ENCODE measurements around the gene CCR6.
"Not testable (repeated sequence)": the region's sequence is repeated elsewhere in the genome, so short reads cannot be mapped to it uniquely, and the experiment has no call there.

- not testable (repeated sequence) for TF ChIP-seq HMGXB4 (CRISPR knock-in tag; IDR thresholded peaks at IDR 0.05; ENCODE audit: borderline replicate concordance); CBX8 (IDR thresholded peaks at IDR 0.05); PBX3 (IDR thresholded peaks at IDR 0.05)
- TF ChIP-seq, protein P1, sequence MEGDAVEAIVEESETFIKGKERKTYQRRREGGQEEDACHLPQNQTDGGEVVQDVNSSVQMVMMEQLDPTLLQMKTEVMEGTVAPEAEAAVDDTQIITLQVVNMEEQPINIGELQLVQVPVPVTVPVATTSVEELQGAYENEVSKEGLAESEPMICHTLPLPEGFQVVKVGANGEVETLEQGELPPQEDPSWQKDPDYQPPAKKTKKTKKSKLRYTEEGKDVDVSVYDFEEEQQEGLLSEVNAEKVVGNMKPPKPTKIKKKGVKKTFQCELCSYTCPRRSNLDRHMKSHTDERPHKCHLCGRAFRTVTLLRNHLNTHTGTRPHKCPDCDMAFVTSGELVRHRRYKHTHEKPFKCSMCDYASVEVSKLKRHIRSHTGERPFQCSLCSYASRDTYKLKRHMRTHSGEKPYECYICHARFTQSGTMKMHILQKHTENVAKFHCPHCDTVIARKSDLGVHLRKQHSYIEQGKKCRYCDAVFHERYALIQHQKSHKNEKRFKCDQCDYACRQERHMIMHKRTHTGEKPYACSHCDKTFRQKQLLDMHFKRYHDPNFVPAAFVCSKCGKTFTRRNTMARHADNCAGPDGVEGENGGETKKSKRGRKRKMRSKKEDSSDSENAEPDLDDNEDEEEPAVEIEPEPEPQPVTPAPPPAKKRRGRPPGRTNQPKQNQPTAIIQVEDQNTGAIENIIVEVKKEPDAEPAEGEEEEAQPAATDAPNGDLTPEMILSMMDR (IDR thresholded peaks at IDR 0.05) = not testable (repeated sequence)
Measured at GRCh38 chr6:167180086-167180485, 57.2 kb downstream of the CCR6 start.
